ENCODE measurements around the gene PLXNA4. TPM values are rescaled to one million over a fixed set of nuclear protein-coding genes. Genes with fewer than 3 reads are reported as not detected.
A peak's percentile ranks its signal among the peaks of the same experiment; 100 is the strongest.

Gene PLXNA4
- total RNA-seq, 1 donor from 2014 or later: 3.5 TPM

GRCh38 chr7:132618956-132619305 is 42.7 kb upstream of the PLXNA4 start:
- Mint-ChIP-seq H3K27me3 (ENCODE audit: unreplicated experiment) (peaks cover 6% of the 10 kb centered on the region), H3K4me3 (ENCODE audit: unreplicated experiment) (no peak overlapping the region), H3K36me3 (ENCODE audit: low read depth, unreplicated experiment) (no peaks in the 10 kb centered on the region), H3K9me3 (ENCODE audit: unreplicated experiment) (no peaks in the 10 kb centered on the region), H3K4me1 (ENCODE audit: unreplicated experiment) (peaks cover 12% of the 10 kb centered on the region), H3K27ac (ENCODE audit: unreplicated experiment) (no peak overlapping the region)
- DNase-seq (ENCODE audit: low spot score): no peak
- no peak for TF ChIP-seq CTCF (IDR thresholded peaks at IDR 0.05; ENCODE audit: unreplicated experiment)

GRCh38 chr7:132618271-132618955 is 42.1 kb upstream of the PLXNA4 start:
- H3K36me3 Mint-ChIP-seq (ENCODE audit: low read depth, unreplicated experiment): no peaks in the 10 kb centered on the region
- DNase-seq (ENCODE audit: low spot score): no peak
- H3K4me3 Mint-ChIP-seq (ENCODE audit: unreplicated experiment): no peak overlapping the region
- no peak for TF ChIP-seq CTCF (IDR thresholded peaks at IDR 0.05; ENCODE audit: unreplicated experiment)
- H3K4me1 Mint-ChIP-seq (ENCODE audit: unreplicated experiment): peaks cover 12% of the 10 kb centered on the region
- H3K27me3 Mint-ChIP-seq (ENCODE audit: unreplicated experiment): peaks cover 8% of the 10 kb centered on the region
- H3K9me3 Mint-ChIP-seq (ENCODE audit: unreplicated experiment): no peaks in the 10 kb centered on the region
- no peak overlapping the region for H3K27ac Mint-ChIP-seq (ENCODE audit: unreplicated experiment)

GRCh38 chr7:132614428-132615318 is 38.4 kb upstream of the PLXNA4 start:
- Mint-ChIP-seq H3K36me3 (ENCODE audit: low read depth, unreplicated experiment) (no peaks in the 10 kb centered on the region), H3K4me3 (ENCODE audit: unreplicated experiment) (peak overlapping the region; percentile 68), H3K27me3 (ENCODE audit: unreplicated experiment) (peaks cover 8% of the 10 kb centered on the region)

GRCh38 chr7:132613737-132614136 is 37.5 kb upstream of the PLXNA4 start:
- TF ChIP-seq CTCF (IDR thresholded peaks at IDR 0.05; ENCODE audit: unreplicated experiment): no peak
- peaks cover 8% of the 10 kb centered on the region for H3K27me3 Mint-ChIP-seq (ENCODE audit: unreplicated experiment)
- no peak overlapping the region for H3K4me3 Mint-ChIP-seq (ENCODE audit: unreplicated experiment)
- DNase-seq (ENCODE audit: low spot score): no peak
- no peaks in the 10 kb centered on the region for H3K36me3 Mint-ChIP-seq (ENCODE audit: low read depth, unreplicated experiment)
- peaks cover 12% of the 10 kb centered on the region for H3K4me1 Mint-ChIP-seq (ENCODE audit: unreplicated experiment)
- H3K27ac Mint-ChIP-seq (ENCODE audit: unreplicated experiment): no peak overlapping the region
- H3K9me3 Mint-ChIP-seq (ENCODE audit: unreplicated experiment): no peaks in the 10 kb centered on the region

More at GRCh38 chr7:132614428-132615318, 38.4 kb upstream of the PLXNA4 start:
- Mint-ChIP-seq H3K27ac (ENCODE audit: unreplicated experiment) (no peak overlapping the region), H3K9me3 (ENCODE audit: unreplicated experiment) (no peaks in the 10 kb centered on the region), H3K4me1 (ENCODE audit: unreplicated experiment) (peaks cover 12% of the 10 kb centered on the region)
- peak; percentile 32 for TF ChIP-seq CTCF (IDR thresholded peaks at IDR 0.05; ENCODE audit: unreplicated experiment)
- DNase-seq (ENCODE audit: low spot score): peak; percentile 56

GRCh38 chr7:132610995-132611394 is 34.7 kb upstream of the PLXNA4 start:
- H3K27me3 Mint-ChIP-seq (ENCODE audit: unreplicated experiment): peaks cover 8% of the 10 kb centered on the region
- DNase-seq (ENCODE audit: low spot score): no peak
- H3K27ac Mint-ChIP-seq (ENCODE audit: unreplicated experiment): no peak overlapping the region
- peaks cover 10% of the 10 kb centered on the region for H3K4me1 Mint-ChIP-seq (ENCODE audit: unreplicated experiment)
- H3K36me3 Mint-ChIP-seq (ENCODE audit: low read depth, unreplicated experiment): no peaks in the 10 kb centered on the region
- H3K9me3 Mint-ChIP-seq (ENCODE audit: unreplicated experiment): no peaks in the 10 kb centered on the region
- no peak for TF ChIP-seq CTCF (IDR thresholded peaks at IDR 0.05; ENCODE audit: unreplicated experiment)
- no peak overlapping the region for H3K4me3 Mint-ChIP-seq (ENCODE audit: unreplicated experiment)

All from endothelial cell (in vitro differentiated cells).